DND-41 (cell line): ENCODE data around the gene ENAH.
"Not testable (repeated sequence)": the region's sequence is repeated elsewhere in the genome, so short reads cannot be mapped to it uniquely, and the experiment has no call there.

Experiments used
- ATAC-seq: fragments of 200-7000 bp; cut with Tn5 transposase; 3 replicates; pipeline ENCODE4 v1.9.1; 2021; ENCODE audit warnings: low read depth; ENCODE audit not compliant: insufficient read depth
- DNase-seq: peaks from one replicate; pipeline ENCODE4 v3.0.0-alpha.2; 2020
- H2AFZ ChIP-seq: 2 replicates; pipeline ENCODE4 v1.6.0; 2012; ENCODE audit warnings: low read depth, low read length
- H3K27ac ChIP-seq: 2 replicates; pipeline ENCODE4 v1.5.1; 2012; ENCODE audit warnings: low read length, inconsistent platforms
- H3K27me3 ChIP-seq: fragments of 200-600 bp; sonication (generic); 2 replicates; pipeline ENCODE4 v1.6.0; 2012; ENCODE audit warnings: low read length, mild to moderate bottlenecking, inconsistent platforms; ENCODE audit not compliant: insufficient read depth, poor library complexity
- H3K36me3 ChIP-seq: 2 replicates; pipeline ENCODE4 v1.5.1; 2012; ENCODE audit warnings: low read length, inconsistent platforms; ENCODE audit not compliant: insufficient read depth
- H3K4me1 ChIP-seq: 2 replicates; pipeline ENCODE4 v1.5.1; 2012; ENCODE audit warnings: mild to moderate bottlenecking, low read length; ENCODE audit not compliant: insufficient read depth
- H3K4me2 ChIP-seq: 2 replicates; pipeline ENCODE4 v1.6.0; 2012; ENCODE audit warnings: mild to moderate bottlenecking, moderate library complexity, low read length, inconsistent platforms; ENCODE audit not compliant: insufficient read depth
- H3K4me3 ChIP-seq, 2 experiments: fragments of 200-600 bp in 1 of 2; shearing (Covaris generic) in 1 of 2; 2 replicates each; pipeline ENCODE4 v1.5.1; 2012 to 2016; ENCODE audit warnings: inconsistent platforms in 2 of 2, low read length in 2 of 2, mild to moderate bottlenecking in 2 of 2, low read depth in 1 of 2, moderate library complexity in 1 of 2
- H3K79me2 ChIP-seq: 2 replicates; pipeline ENCODE4 v1.6.0; 2012; ENCODE audit warnings: low read length, inconsistent platforms; ENCODE audit not compliant: insufficient read depth
- H3K9ac ChIP-seq: 2 replicates; pipeline ENCODE4 v1.6.0; 2012; ENCODE audit warnings: low read depth, mild to moderate bottlenecking, inconsistent platforms, low read length, moderate library complexity
- H3K9me3 ChIP-seq: 2 replicates; pipeline ENCODE4 v1.5.1; 2012; ENCODE audit warnings: low read length, moderate library complexity, mild to moderate bottlenecking, inconsistent platforms; ENCODE audit not compliant: insufficient read depth, severe bottlenecking
- H4K20me1 ChIP-seq: 2 replicates; pipeline ENCODE4 v1.6.0; 2012; ENCODE audit warnings: low read length; ENCODE audit not compliant: insufficient read depth
- CTCF ChIP-seq: IDR thresholded peaks from 2 replicates; pipeline ENCODE4 v1.5.1; 2012; ENCODE audit warnings: borderline replicate concordance, low read length, moderate library complexity, mild to moderate bottlenecking; ENCODE audit not compliant: poor library complexity, severe bottlenecking; ENCODE audit errors: extremely low read depth
- EZH2 ChIP-seq: IDR thresholded peaks from 3 replicates; pipeline ENCODE4 v1.6.1; 2012; ENCODE audit warnings: borderline replicate concordance, low read depth, mild to moderate bottlenecking, moderate library complexity, low read length, inconsistent platforms; ENCODE audit not compliant: severe bottlenecking

Gene ENAH

GRCh38 chr1:225657462-225657989 lies 4.6 kb upstream of the ENAH start:
- Histone ChIP-seq H3K36me3 (no peaks in the 10 kb centered on the region), H3K9ac (no peak overlapping the region), H2AFZ (no peak overlapping the region), H3K4me1 (peaks cover 6% of the 10 kb centered on the region), H3K9me3 (no peaks in the 10 kb centered on the region), H3K27me3 (peaks cover 20% of the 10 kb centered on the region), H3K4me2 (no peak overlapping the region), H3K4me3 (no peak overlapping the region), H3K27ac (no peak overlapping the region), H4K20me1 (no peaks in the 10 kb centered on the region), H3K79me2 (no peaks in the 10 kb centered on the region)
- ATAC-seq (no peak), DNase-seq (no peak)
- TF ChIP-seq EZH2 (no peak), CTCF (no peak)

DNA sequence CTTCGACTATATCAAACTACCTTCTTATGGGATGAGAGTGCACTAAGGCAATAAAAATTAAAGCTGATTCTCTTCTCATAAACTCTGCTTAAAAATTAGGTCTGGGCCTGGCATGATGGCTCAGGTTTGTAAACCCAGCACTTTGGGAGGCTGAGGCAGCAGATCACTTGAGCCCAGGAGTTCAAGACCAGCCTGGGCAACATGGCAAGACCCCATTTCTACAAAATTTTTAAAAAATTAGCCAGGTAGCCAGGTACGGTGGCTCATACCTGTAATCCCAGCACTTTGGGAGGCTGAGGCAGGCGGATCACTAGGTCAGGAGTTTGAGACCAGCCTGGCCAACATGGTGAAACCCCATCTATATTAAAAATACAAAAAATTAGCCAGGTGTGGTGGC lies 3.3 kb upstream of the ENAH start:
- H3K9ac ChIP-seq, H2AFZ ChIP-seq, H3K4me3 ChIP-seq, H3K9me3 ChIP-seq, ATAC-seq, H4K20me1 ChIP-seq, H3K36me3 ChIP-seq, H3K4me2 ChIP-seq, H3K79me2 ChIP-seq, H3K27ac ChIP-seq, DNase-seq: not testable (repeated sequence)
- Histone ChIP-seq H3K27me3 (peaks cover 32% of the 10 kb centered on the region), H3K4me1 (peaks cover 17% of the 10 kb centered on the region)

- TF ChIP-seq CTCF: peak; percentile 32
- TF ChIP-seq EZH2: no peak
- no peak for ATAC-seq
- Histone ChIP-seq H3K79me2 (no peaks in the 10 kb centered on the region), H3K27me3 (peaks cover 32% of the 10 kb centered on the region), H3K4me2 (no peak overlapping the region), H3K27ac (no peak overlapping the region), H2AFZ (no peak overlapping the region), H3K9me3 (no peaks in the 10 kb centered on the region), H3K4me3 (no peak overlapping the region), H3K36me3 (no peaks in the 10 kb centered on the region), H3K4me1 (peaks cover 17% of the 10 kb centered on the region), H4K20me1 (no peaks in the 10 kb centered on the region), H3K9ac (no peak overlapping the region)
- DNase-seq: no peak
Observed at GRCh38 chr1:225655509-225656258, 2.8 kb upstream of the ENAH start.

DNA sequence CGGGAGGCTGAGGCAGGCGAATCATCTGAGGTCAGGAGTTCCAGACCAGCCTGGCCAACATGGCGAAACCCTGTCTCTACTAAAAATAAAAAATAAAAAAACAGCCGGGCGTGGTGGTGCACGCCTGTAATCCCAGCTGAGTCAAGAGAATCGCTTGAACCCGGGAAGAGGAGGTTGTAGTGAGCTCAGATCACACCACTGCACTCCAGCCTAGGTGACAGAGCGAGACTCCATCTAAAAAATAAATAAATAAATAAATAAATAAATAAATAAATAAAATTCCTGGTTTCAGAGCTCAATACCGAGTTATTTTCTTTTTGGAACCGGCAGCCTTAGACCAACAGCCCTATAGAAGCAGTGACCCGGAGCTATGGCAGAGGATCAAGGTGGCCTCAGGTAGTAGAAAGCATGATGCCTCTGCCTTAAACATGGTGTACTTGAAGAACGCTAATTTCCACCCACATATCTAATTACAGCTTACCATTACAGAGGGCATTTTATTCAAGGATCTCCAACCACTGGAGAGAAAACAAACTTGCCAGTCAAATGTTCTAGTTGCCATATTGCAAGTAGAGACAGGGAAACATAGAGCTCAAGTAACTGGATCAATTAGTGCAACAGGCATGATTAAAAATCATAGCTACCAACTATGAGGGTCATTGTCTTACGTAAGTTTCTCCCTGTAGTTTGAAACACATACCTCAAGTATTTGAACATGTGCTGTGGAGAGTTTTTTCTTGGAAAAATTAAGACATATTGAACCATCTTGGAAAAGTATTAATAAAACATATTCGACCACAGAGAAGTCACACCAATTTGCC lies 2.0 kb upstream of the ENAH start:
- no peaks in the 10 kb centered on the region for H3K79me2 ChIP-seq
- no peak overlapping the region for H3K4me3 ChIP-seq
- H2AFZ ChIP-seq: no peak overlapping the region
- peaks cover 17% of the 10 kb centered on the region for H3K4me1 ChIP-seq
- TF ChIP-seq EZH2: no peak
- TF ChIP-seq CTCF: no peak
- ATAC-seq (no peak), DNase-seq (no peak)
- H3K27ac ChIP-seq: no peak overlapping the region
- peaks cover 32% of the 10 kb centered on the region for H3K27me3 ChIP-seq
- no peak overlapping the region for H3K9ac ChIP-seq
- H4K20me1 ChIP-seq: no peaks in the 10 kb centered on the region
- H3K9me3 ChIP-seq: no peaks in the 10 kb centered on the region
- H3K36me3 ChIP-seq: no peaks in the 10 kb centered on the region
- H3K4me2 ChIP-seq: no peak overlapping the region
